HG02588 (cell line): Measurements from ENCODE around the gene AUTS2.

Experiments used
- ATAC-seq: cut with Tn5 transposase; IDR thresholded peaks from one replicate; pipeline ENCODE4 v1.9.1; 2021; ENCODE audit warnings: mild to moderate bottlenecking, moderate library complexity; ENCODE audit not compliant: unreplicated experiment

The AUTS2 gene

DNA sequence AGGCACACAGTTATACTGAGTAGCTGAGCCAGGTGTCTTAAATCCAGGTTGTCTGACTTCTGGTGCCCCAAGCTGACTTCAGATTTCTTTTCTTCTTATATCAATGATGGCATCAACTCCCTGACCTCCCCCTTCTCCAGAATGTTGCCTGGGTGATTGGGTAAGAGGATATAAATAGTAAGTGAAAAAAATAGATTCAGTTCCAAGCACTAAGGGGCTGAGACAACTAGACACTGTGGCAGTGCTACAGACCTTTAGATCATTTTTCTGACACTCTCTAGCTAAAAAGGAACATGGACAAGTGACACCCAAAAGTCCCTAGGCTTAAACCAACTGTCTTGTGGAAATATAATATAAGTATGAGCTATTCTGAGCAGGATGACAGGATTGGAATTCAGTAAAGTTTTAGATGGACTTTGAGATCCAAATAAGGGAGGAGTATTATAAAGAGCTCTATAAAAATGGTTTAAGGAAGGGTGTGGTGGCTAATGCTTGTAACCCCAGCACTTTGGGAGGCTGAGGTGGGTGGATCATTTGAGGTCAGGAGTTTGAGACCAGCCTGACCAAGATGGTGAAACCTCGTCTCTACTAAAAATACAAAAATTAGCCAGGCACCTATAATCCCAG is 944.6 kb downstream of the AUTS2 start:
- ATAC-seq = no peak

DNA sequence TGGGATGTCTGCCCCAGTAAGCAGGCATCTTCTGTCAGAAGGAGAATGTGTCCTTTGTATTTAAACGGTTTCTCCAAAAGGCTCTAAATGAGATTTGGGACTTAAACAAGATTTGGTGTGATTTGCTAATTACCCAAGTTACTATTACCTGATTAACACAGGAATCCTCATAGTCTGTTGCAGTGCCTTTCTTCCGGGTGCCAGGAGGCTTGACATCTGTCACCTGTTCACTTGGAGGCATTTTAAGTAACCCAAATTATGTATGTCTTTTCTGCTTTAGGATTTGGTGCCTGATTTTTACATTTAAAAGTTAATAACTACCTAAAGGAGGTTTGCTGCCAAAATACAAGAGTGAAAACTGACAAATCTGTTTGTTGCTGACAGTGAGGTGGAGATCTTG is 945.7 kb downstream of the AUTS2 start:
- no peak for ATAC-seq

DNA sequence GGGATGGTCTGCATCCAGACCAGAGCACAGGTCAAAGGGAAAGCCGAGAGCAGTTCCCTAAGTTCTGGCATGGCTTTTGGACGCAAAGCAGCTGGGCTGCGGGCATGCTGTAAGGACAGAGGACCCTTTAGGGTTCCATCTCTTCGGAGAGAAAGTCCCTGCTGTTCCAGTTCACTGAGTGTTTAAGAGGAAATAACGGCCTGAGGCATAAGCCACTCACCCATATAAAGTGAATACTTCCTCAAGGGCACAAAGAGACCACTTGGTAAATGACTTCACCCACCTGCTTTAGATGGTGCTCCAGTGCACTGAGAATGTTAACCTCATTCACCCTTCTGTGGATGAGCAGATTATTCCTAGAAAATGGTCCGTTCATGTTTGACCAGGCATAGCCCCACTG is 946.9 kb downstream of the AUTS2 start:
- ATAC-seq = no peak

GRCh38 chr7:70552141-70552540 is 953.9 kb downstream of the AUTS2 start:
- ATAC-seq = no peak

GRCh38 chr7:70553364-70553763 is 955.1 kb downstream of the AUTS2 start:
- no peak for ATAC-seq

GRCh38 chr7:70554646-70555045 is 956.4 kb downstream of the AUTS2 start:
- no peak for ATAC-seq

GRCh38 chr7:70556761-70557160 is 958.5 kb downstream of the AUTS2 start:
- ATAC-seq = no peak

GRCh38 chr7:70557338-70557737 is 959.1 kb downstream of the AUTS2 start:
- no peak for ATAC-seq

GRCh38 chr7:70559815-70560214 is 961.5 kb downstream of the AUTS2 start:
- ATAC-seq = no peak

DNA sequence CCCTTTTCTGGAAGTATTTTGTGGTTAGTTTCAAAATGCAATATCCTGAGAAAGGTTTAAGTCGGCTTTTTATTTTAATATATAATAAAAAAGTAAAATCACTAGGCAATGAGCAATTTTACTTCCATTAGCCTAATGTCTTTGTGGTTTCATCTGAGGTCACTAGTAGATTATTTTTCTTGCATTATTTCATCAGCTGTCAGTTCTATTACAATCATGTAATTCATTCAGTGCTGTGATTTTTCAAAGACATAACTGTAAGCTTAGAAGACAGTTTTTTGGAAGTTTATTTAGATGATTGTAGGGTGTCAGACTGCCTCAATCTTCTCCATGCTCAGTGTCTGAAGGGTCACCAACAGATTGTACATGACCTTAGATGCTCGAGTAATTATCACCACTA is 965.7 kb downstream of the AUTS2 start:
- ATAC-seq = no peak

DNA sequence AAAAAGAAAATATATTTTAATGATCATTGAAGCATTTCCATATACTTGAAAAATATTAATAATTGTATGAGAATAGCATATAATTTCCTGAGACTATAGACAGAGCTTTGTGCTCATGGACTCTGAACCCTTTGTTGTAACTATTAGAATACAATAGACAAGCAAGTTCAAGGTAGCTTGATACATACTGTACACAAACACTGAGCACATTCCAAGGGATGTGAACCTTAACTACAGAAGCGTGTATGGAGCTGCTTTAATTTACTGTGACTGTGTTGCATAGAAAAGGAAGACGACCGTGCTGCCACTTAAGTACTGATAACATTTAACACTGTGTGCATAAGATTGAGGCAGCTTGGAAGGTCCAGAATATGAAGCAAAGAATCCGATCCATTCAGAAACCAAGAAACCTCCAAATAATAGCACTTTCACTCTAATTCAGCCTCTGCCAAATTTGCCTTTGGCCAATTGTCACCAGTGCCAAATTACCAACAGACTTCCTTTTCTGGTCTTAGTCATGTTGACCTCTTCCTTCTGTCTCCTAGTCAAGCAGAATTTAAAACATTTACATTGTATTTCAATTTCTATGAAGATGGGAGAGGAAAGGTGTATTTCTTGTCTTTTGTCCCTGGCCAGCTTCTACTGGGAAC is 967.6 kb downstream of the AUTS2 start:
- no peak for ATAC-seq

DNA sequence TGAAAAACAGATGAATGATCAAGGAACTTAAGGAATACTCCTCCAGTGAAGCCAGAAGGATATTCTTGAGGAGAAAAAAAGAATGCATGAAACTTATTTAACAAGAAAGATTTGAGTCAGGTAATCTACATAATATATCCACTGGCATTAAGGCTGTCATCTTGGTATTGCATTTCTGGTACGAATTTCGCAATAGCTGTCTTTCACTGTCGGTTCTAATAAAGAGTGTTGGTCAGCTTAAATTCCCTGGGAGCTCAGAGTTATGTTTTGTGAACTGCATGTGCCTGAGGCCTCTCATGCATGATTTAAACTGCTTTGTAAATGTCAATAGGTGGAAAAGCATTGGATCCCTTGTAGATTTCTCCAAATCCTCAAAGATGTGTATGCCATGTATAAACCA is 968.4 kb downstream of the AUTS2 start:
- no peak for ATAC-seq

GRCh38 chr7:70568674-70569334 is 970.5 kb downstream of the AUTS2 start:
- ATAC-seq = no peak

- ATAC-seq = no peak
Measured at GRCh38 chr7:70569335-70569819, 971.1 kb downstream of the AUTS2 start.

- no peak for ATAC-seq
Measured at GRCh38 chr7:70570029-70570428, 971.8 kb downstream of the AUTS2 start.

GRCh38 chr7:70570961-70571360 is 972.7 kb downstream of the AUTS2 start:
- ATAC-seq = no peak

DNA sequence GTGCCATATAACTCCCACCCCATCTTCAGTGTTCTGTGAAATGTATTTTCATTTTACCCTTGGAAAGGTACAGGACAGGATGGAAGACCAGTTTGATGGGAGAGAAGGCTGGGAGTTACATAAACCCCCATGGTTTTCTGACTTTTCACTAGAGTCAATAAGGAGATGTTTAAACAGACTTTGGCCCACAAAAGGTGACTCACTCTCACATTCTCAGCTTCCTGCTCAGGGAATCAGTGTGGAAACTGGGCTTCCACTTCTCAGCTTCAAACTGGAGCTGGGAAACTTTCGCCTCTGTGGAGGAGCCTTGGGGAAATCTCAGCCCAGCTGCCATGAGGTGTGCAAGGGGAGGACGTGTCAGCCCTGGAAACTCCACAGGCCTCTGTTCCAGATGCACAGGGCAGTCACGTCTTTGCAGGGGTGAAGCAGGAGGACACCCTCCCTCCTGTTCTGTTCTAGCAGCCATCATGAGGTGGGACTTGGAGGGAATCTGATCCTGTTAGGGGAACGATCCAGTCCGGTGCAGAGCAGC is 973.2 kb downstream of the AUTS2 start:
- ATAC-seq = no peak

- no peak for ATAC-seq
Measured at GRCh38 chr7:70571961-70572360, 973.7 kb downstream of the AUTS2 start.

- ATAC-seq = no peak
Measured at GRCh38 chr7:70572571-70572970, 974.3 kb downstream of the AUTS2 start.

DNA sequence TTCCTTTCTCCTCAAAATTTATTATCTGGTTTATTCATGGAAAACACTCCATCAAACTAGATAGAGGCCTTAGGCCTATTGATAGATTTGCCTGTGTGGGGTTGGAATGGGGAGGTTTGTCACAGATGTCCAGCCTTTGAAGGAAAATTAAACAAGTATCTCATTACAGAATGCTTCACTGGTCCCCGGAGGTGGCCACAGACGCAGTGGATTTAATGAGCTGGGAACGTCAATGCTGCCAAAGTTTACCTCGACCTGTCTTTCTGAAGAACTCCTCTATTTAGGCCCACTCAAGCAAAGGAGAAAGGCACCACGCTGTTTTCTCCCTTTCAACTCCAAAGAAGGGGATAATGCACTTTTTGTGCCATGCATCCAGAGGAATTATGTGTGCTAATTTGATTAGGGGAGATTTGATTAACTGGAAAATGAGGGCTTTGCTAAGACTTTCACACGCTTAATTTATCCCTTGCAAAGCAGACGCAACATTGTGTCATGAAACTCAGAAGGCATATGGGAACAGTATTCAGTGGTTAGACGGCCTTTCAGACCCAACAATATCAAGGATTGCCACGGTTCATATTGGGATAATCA is 974.9 kb downstream of the AUTS2 start:
- ATAC-seq = no peak

- no peak for ATAC-seq
Measured at GRCh38 chr7:70573696-70574095, 975.4 kb downstream of the AUTS2 start.
